HL-60 (cell line): ENCODE measurements around the gene ADAMTS8.

ENCODE experiments used
- CTCF ChIP-seq: IDR thresholded peaks from one replicate; pipeline ENCODE4 v1.5.1; 2011; ENCODE audit warnings: low read length, control low read depth, inconsistent platforms; ENCODE audit not compliant: insufficient read depth
- GABPA ChIP-seq: IDR thresholded peaks from 2 replicates; pipeline ENCODE4 v1.6.1; 2012; ENCODE audit warnings: low read depth
- POLR2AphosphoS5 ChIP-seq: IDR thresholded peaks from 2 replicates; pipeline ENCODE4 v1.6.1; 2012; ENCODE audit warnings: low read depth
- REST ChIP-seq: IDR thresholded peaks from 2 replicates; pipeline ENCODE4 v1.6.1; 2012; ENCODE audit warnings: low read depth; ENCODE audit not compliant: insufficient replicate concordance
- SPI1 ChIP-seq: IDR thresholded peaks from 2 replicates; pipeline ENCODE4 v1.6.1; 2012; ENCODE audit warnings: low read depth, mild to moderate bottlenecking, borderline replicate concordance

GRCh38 chr11:130418210-130418609 lies 10.2 kb downstream of the ADAMTS8 start:
- TF ChIP-seq SPI1 (no peak), REST (no peak), POLR2AphosphoS5 (no peak), CTCF (no peak), GABPA (no peak)
